ENCODE measurements around the gene INHA.

GRCh38 chr2:219625179-219625578 lies 53.1 kb downstream of the INHA start:
- TF ChIP-seq EZH2 (IDR thresholded peaks at IDR 0.05; ENCODE audit: borderline replicate concordance): no peak
- TF ChIP-seq CTCF (IDR thresholded peaks at IDR 0.05; ENCODE audit: poor library complexity): no peak
